Heart right ventricle (tissue), 16 donors: ENCODE data around the gene TBC1D22A. TPM values are rescaled to one million over a fixed set of nuclear protein-coding genes. Genes with fewer than 3 reads are reported as not detected.

Source experiments
- ATAC-seq, 8 donors: fragments of 200-7000 bp; cut with Tn5 transposase; one replicate each; pipeline ENCODE4 v1.9.1; 2020; ENCODE audit warnings: mild to moderate bottlenecking in 8 of 8, moderate library complexity in 8 of 8, moderate number of reproducible peaks in 1 of 8
- DNase-seq, 2 donors: peaks; one replicate each; pipeline ENCODE4 v3.0.0-alpha.2; 2020
- H3K27ac ChIP-seq, 10 donors: fragments of 200-600 bp; sonication (generic) in 2 of 10; one replicate each; pipeline versions ENCODE4 v1.5.0 to v1.8.0; 2020 to 2022; ENCODE audit warnings: mild to moderate bottlenecking in 3 of 10
- H3K27me3 ChIP-seq, 7 donors: fragments of 200-600 bp; one replicate each; pipeline ENCODE4 v1.8.0; 2021 to 2022; ENCODE audit warnings: mild to moderate bottlenecking in 2 of 7
- H3K36me3 ChIP-seq, 9 donors: fragments of 200-600 bp; sonication (generic) in 1 of 9; one replicate each; pipeline versions ENCODE4 v1.5.0 to v1.8.0; 2020 to 2022; ENCODE audit warnings: mild to moderate bottlenecking in 2 of 9
- H3K4me1 ChIP-seq, 9 donors: fragments of 200-600 bp; sonication (generic) in 1 of 9; one replicate each; pipeline versions ENCODE4 v1.5.0 to v1.8.0; 2020 to 2022; ENCODE audit warnings: mild to moderate bottlenecking in 4 of 9
- H3K4me3 ChIP-seq, 10 donors: fragments of 200-600 bp; sonication (generic) in 2 of 10; one replicate each; pipeline versions ENCODE4 v1.5.0 to v1.8.0; 2020 to 2022; ENCODE audit warnings: mild to moderate bottlenecking in 7 of 10, moderate library complexity in 2 of 10
- H3K9me3 ChIP-seq, 11 donors: fragments of 200-600 bp in 10 of 11; sonication (generic) in 2 of 11; one replicate each; pipeline versions ENCODE4 v1.5.0 to v1.8.0; 2013 to 2022; ENCODE audit warnings: mild to moderate bottlenecking in 2 of 11, control low read depth in 1 of 11, moderate library complexity in 1 of 11
- CTCF ChIP-seq, 9 donors: fragments of 200-600 bp; sonication (generic) in 2 of 9; IDR thresholded peaks; one replicate each; pipeline versions ENCODE4 v1.5.0 to v1.8.0; 2021 to 2022; ENCODE audit warnings: antibody characterized with exemption in 9 of 9, mild to moderate bottlenecking in 5 of 9, moderate library complexity in 1 of 9
- WGBS, 2 donors: extraction: QIAGEN DNeasy Blood & Tissue Kit; methylation state at CpG; one replicate each; pipeline ENCODE4 v1.1.7; 2013; ENCODE audit warnings: inconsistent platforms in 1 of 2; 5-methylcytosine and 5-hydroxymethylcytosine counted together
- intact Hi-C, 10 donors: fragments of 100-400 bp; cut with DNase I; formaldehyde crosslinking; loops; one replicate each; pipeline versions ENCODE4 v1.11.1 to v1.14.2; 2022
- polyA plus RNA-seq, 2 donors: library from polyadenylated mRNA; stranded (reverse); fragments of 200-250 nt; gene quantifications; one replicate each; pipeline ENCODE4 v1.2.3, GENCODE V29; 2013
- total RNA-seq, 10 donors: library from RNA; stranded (reverse); fragmentation: NEBNext Ultra II Directional in 3 of 10; extraction: Animal tissue kit (Norgen Biotek cat#: 25700) in 3 of 10; gene quantifications; one replicate each; pipeline versions ENCODE4 v1.2.1 to v1.2.4, GENCODE V29; 2021 to 2023
- donor health status: Arrhythmogenic right ventricular cardiomyopathy.
- donor health status: ischemic (EF 13 %, LVEDD 7.1; RV severe dilation, severe dysfunction).
- donor health status: healthy with polysubstance abuse.
- donor health status: DM: no; HTN: yes; CAD: no.
- donor health status: DM: no; HTN: no; CAD: no.
- donor health status: ischemic (EF 25% LVEDD 6.9; RV normal size, moderate dysfunction).
- donor health status: ischemic (EF 25% LVEDD 5.7; RV mildly dilated, moderate dysfunction).
- donor health status: healthy.
- donor health status: DM: yes; HTN: yes; CAD: no.
- donor health status: Ischemic cardiomyopathy.
- donor health status: ischemic (EF 35%, LVEDD 5.7; RV mildly dilated, moderate dysfunction).
- donor health status: nonischemic (EF 11% LVEDD 7.7; RV severe dilation, severe dysfunction).
- donor health status: DM: yes; HTN: yes; CAD: no.
- donor health status: PGD.
- donor health status: ischemic (EF 29% LVEDD 5.4; RV normal size, mild dysfunction).
- donor health status: nonischemic (EF 23%, LVEDD 6.1; RV moderate dilation, normal function).

Gene TBC1D22A
- total and polyA plus RNA-seq, 12 donors: 7.2 to 27.9 (median 17.9) TPM

GRCh38 chr22:47030143-47030661, 267.8 kb downstream of the TBC1D22A start:
- Histone ChIP-seq H3K27ac (no peak overlapping the region), H3K4me1 (no peaks in the 10 kb centered on the region), H3K9me3 (no peaks in the 10 kb centered on the region), H3K4me3 (no peak overlapping the region), H3K36me3 (peaks cover 0 to 15% (median 0%) of the 10 kb centered on the region in 9 donors), H3K27me3 (no peaks in the 10 kb centered on the region)
- no peak for TF ChIP-seq CTCF (IDR thresholded peaks at IDR 0.05)
- intact Hi-C loops: no loop called here
- DNase-seq (no peak), ATAC-seq (no peak)
- WGBS, 2 donors: 82 to 87% methylated on average over 7 of the region's 7 CpGs

GRCh38 chr22:47030881-47031627, 268.6 kb downstream of the TBC1D22A start:
- WGBS, 2 donors: 89 to 90% methylated on average over 24 of the region's 24 CpGs
- DNase-seq (no peak), ATAC-seq (no peak)
- H3K27me3 ChIP-seq: no peaks in the 10 kb centered on the region
- H3K27ac ChIP-seq: no peak overlapping the region
- H3K9me3 ChIP-seq: no peaks in the 10 kb centered on the region
- no peak for TF ChIP-seq CTCF (IDR thresholded peaks at IDR 0.05)
- H3K4me1 ChIP-seq: no peaks in the 10 kb centered on the region
- intact Hi-C loops: no loop called here
- peaks cover 0 to 15% (median 0%) of the 10 kb centered on the region in 9 donors for H3K36me3 ChIP-seq
- H3K4me3 ChIP-seq: no peak overlapping the region

- WGBS, 2 donors: 95 to 96% methylated on average over 7 of the region's 7 CpGs
- no peak for TF ChIP-seq CTCF (IDR thresholded peaks at IDR 0.05)
- intact Hi-C loops: no loop called here
- ATAC-seq (no peak), DNase-seq (no peak)
- no peaks in the 10 kb centered on the region for H3K4me1 ChIP-seq
- no peak overlapping the region for H3K4me3 ChIP-seq
- H3K36me3 ChIP-seq: peaks cover 0 to 19% (median 0%) of the 10 kb centered on the region in 9 donors
- H3K9me3 ChIP-seq: no peaks in the 10 kb centered on the region
- no peak overlapping the region for H3K27ac ChIP-seq
- H3K27me3 ChIP-seq: no peaks in the 10 kb centered on the region
Measured at GRCh38 chr22:47031628-47031915, 269.1 kb downstream of the TBC1D22A start.

DNA sequence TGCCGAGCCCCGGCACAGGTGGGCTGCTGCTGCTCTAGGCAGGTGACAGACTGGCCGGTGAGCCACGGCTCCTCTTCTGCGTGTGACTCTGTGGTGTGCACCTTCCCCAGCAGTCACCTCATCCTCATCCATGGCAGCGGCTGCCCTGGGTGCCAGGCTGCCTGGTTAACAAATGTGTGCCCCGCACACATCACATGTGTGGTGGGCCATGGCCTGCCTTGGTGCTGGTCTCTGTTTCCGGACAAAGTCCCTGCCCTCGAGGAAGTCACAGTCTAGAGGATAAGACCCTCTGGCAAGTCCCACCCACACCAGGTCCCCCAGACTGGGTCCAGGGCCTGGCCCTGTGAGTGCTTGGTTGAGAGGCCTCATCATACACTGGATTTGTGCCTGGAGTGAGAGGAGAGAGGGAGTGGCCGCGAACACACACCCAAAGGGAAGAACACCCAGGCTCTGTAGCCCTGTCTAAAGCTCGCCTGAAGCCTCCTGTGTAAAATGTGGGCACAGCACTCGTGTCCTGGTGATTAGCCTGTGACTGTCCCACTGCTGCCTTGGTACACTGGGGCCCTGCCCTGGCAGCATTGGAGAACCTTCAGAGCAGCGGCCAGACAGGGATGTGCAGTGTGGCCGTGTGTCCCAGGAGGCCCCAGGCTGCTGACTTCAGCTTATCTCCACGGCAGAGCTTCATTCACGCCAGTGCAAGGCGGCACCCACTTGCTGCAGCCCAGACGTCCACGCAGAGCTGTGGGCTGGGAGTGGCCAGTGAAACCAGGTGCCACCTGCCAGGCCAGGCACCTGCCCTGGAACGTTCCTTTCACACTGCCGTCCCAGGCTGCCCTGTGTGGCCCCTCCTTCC, 269.9 kb downstream of the TBC1D22A start:
- Histone ChIP-seq H3K9me3 (no peaks in the 10 kb centered on the region), H3K36me3 (peaks cover 0 to 27% (median 0%) of the 10 kb centered on the region in 9 donors), H3K4me3 (no peak overlapping the region), H3K4me1 (no peaks in the 10 kb centered on the region), H3K27me3 (no peaks in the 10 kb centered on the region), H3K27ac (no peak overlapping the region)
- intact Hi-C loops: no loop called here
- WGBS, 2 donors: 92 to 95% methylated on average over 22 of the region's 22 CpGs
- DNase-seq (no peak), ATAC-seq (no peak)
- no peak for TF ChIP-seq CTCF (IDR thresholded peaks at IDR 0.05)
